Measurements from ENCODE around the gene ZFP69. TPM values are rescaled to one million over a fixed set of nuclear protein-coding genes. Genes with fewer than 3 reads are reported as not detected.

The ZFP69 gene
- total and polyA plus RNA-seq, 10 donors: 2.6 to 6.6 (median 4.2) TPM

GRCh38 chr1:40462956-40463590, 14.0 kb upstream of the ZFP69 start:
- no peak overlapping the region for H3K4me3 ChIP-seq
- H3K27ac ChIP-seq: no peak overlapping the region
- H3K36me3 ChIP-seq: peaks cover 2 to 81% (median 33%) of the 10 kb centered on the region in 6 donors
- WGBS, 5 donors: 88 to 97% (median 94%) methylated on average over 3 of the region's 3 CpGs
- intact Hi-C loops (cut with DNase I; ENCODE audit: low total_unique reads): no loop called here
- TF ChIP-seq POLR2A (IDR thresholded peaks at IDR 0.05) (no peak), CTCF (IDR thresholded peaks at IDR 0.05 in 8 of 11, conservative IDR thresholded peaks at IDR 0.05 in 3 of 11) (no peak), POLR2AphosphoS5 (IDR thresholded peaks at IDR 0.05) (no peak)
- DNase-seq: no peak
- no peaks in the 10 kb centered on the region for H3K27me3 ChIP-seq (replicated peaks in 1 of 7)
- H3K4me1 ChIP-seq: no peaks in the 10 kb centered on the region
- H3K9me3 ChIP-seq: peaks cover 44 to 100% (median 100%) of the 10 kb centered on the region in 8 donors

- H3K27ac ChIP-seq: no peak overlapping the region
- DNase-seq: no peak
- no peak for TF ChIP-seq CTCF (IDR thresholded peaks at IDR 0.05 in 8 of 11, conservative IDR thresholded peaks at IDR 0.05 in 3 of 11)
- no peak for TF ChIP-seq POLR2AphosphoS5 (IDR thresholded peaks at IDR 0.05)
- no peak for TF ChIP-seq POLR2A (IDR thresholded peaks at IDR 0.05)
- no peaks in the 10 kb centered on the region for H3K4me1 ChIP-seq
- peaks cover 0 to 29% (median 0%) of the 10 kb centered on the region in 6 donors for H3K36me3 ChIP-seq
- H3K27me3 ChIP-seq (replicated peaks in 1 of 7): no peaks in the 10 kb centered on the region
- 90 to 96% (median 92%) methylated on average over 2 of the region's 2 CpGs for WGBS, 5 donors
- intact Hi-C loops (cut with DNase I; ENCODE audit: low total_unique reads): no loop called here
- no peak overlapping the region for H3K4me3 ChIP-seq
- peaks cover 35 to 99% (median 98%) of the 10 kb centered on the region in 8 donors for H3K9me3 ChIP-seq
Observed at GRCh38 chr1:40469327-40469726, 7.8 kb upstream of the ZFP69 start.

GRCh38 chr1:40475268-40475667, 1.8 kb upstream of the ZFP69 start:
- H3K4me3 ChIP-seq: no peak overlapping the region
- no peaks in the 10 kb centered on the region for H3K36me3 ChIP-seq
- H3K27ac ChIP-seq: no peak overlapping the region
- no peak for DNase-seq
- H3K9me3 ChIP-seq: peaks cover 8 to 62% (median 58%) of the 10 kb centered on the region in 8 donors
- TF ChIP-seq POLR2AphosphoS5 (IDR thresholded peaks at IDR 0.05) (no peak), POLR2A (IDR thresholded peaks at IDR 0.05) (no peak)
- 94 to 100% (median 95%) methylated on average over 2 of the region's 2 CpGs for WGBS, 5 donors
- peaks cover 4 to 21% (median 12%) of the 10 kb centered on the region in 6 donors for H3K4me1 ChIP-seq
- H3K27me3 ChIP-seq (replicated peaks in 1 of 7): no peaks in the 10 kb centered on the region
- intact Hi-C loops (cut with DNase I; ENCODE audit: low total_unique reads): no loop called here

- Histone ChIP-seq H3K4me1 (peaks cover 4 to 21% (median 12%) of the 10 kb centered on the region in 6 donors), H3K9me3 (peaks cover 4 to 52% (median 38%) of the 10 kb centered on the region in 8 donors), H3K27ac (peak overlapping the region; percentile 45 to 86 (median 74)), H3K4me3 (peak overlapping the region; percentile 62 to 95 (median 88)), H3K27me3 (replicated peaks in 1 of 7) (no peaks in the 10 kb centered on the region), H3K36me3 (peaks cover 0 to 16% (median 9%) of the 10 kb centered on the region in 6 donors)
- peak; percentile 70 for DNase-seq
- no peak for TF ChIP-seq POLR2AphosphoS5 (IDR thresholded peaks at IDR 0.05)
- TF ChIP-seq CTCF (IDR thresholded peaks at IDR 0.05 in 8 of 11, conservative IDR thresholded peaks at IDR 0.05 in 3 of 11): no peak
- TF ChIP-seq POLR2A (IDR thresholded peaks at IDR 0.05): no peak
- intact Hi-C loops (cut with DNase I; ENCODE audit: low total_unique reads): no loop called here
- 3 to 11% (median 4%) methylated on average over 17 of the region's 17 CpGs for WGBS, 5 donors
Observed at GRCh38 chr1:40477678-40478053, 576 bp downstream of the ZFP69 start.

All from spleen (tissue), 11 donors.